Measurements from ENCODE around the gene KIF4A.
"Not testable (repeated sequence)": the region's sequence is repeated elsewhere in the genome, so short reads cannot be mapped to it uniquely, and the experiment has no call there.

KIF4A gene

GRCh38 chrX:70260104-70260503 lies 29.8 kb upstream of the KIF4A start, which contains the start of gene P2RY4:
Gene P2RY4 (minus strand): TSS chrX:70260204. CDS start chrX:70259624, 580 bp downstream.
- no peak within 1 kb of the TSS for H3K4me2 ChIP-seq
- no peak for TF ChIP-seq CTCF (conservative IDR thresholded peaks at IDR 0.05; ENCODE audit: low read depth, low read length)
- no peak within 1 kb of the TSS for H3K27ac ChIP-seq
- no peaks in the 10 kb centered on the region for H3K36me3 ChIP-seq (ENCODE audit: insufficient read depth)
- H4K20me1 ChIP-seq (ENCODE audit: insufficient read depth): no peaks in the 10 kb centered on the region
- no peak within 1 kb of the TSS for H3K9ac ChIP-seq
- no peaks in the 10 kb centered on the region for H3K27me3 ChIP-seq (ENCODE audit: insufficient read depth, low read depth)
- no peaks in the 10 kb centered on the region for H3K79me2 ChIP-seq (ENCODE audit: insufficient read depth, low read depth)
- H3K4me3 ChIP-seq (IDR thresholded peaks at IDR 0.05; ENCODE audit: insufficient read depth, low read depth, low read length): no peak within 1 kb of the TSS
- no peak within 1 kb of the TSS for H2AFZ ChIP-seq (ENCODE audit: low read depth)
- H3K4me1 ChIP-seq (ENCODE audit: low read depth, poor library complexity, severe bottlenecking): no peaks in the 10 kb centered on the region

- Histone ChIP-seq H3K27ac (no peak overlapping the region), H3K36me3 (ENCODE audit: insufficient read depth) (no peaks in the 10 kb centered on the region), H2AFZ (ENCODE audit: low read depth) (no peak overlapping the region), H3K9ac (no peak overlapping the region), H3K4me1 (ENCODE audit: low read depth, poor library complexity, severe bottlenecking) (no peaks in the 10 kb centered on the region), H4K20me1 (ENCODE audit: insufficient read depth) (no peaks in the 10 kb centered on the region), H3K4me3 (IDR thresholded peaks at IDR 0.05; ENCODE audit: insufficient read depth, low read depth, low read length) (no peak overlapping the region), H3K4me2 (no peak overlapping the region), H3K27me3 (ENCODE audit: insufficient read depth, low read depth) (no peaks in the 10 kb centered on the region), H3K79me2 (ENCODE audit: insufficient read depth, low read depth) (no peaks in the 10 kb centered on the region)
- TF ChIP-seq CTCF (conservative IDR thresholded peaks at IDR 0.05; ENCODE audit: low read depth, low read length): 0 out of 2 replicates have a peak, but pooled peaks have one; percentile 34
Measured at GRCh38 chrX:70262952-70263567, 26.8 kb upstream of the KIF4A start.

- H2AFZ ChIP-seq (ENCODE audit: low read depth): no peak overlapping the region
- no peak overlapping the region for H3K4me2 ChIP-seq
- no peak overlapping the region for H3K4me3 ChIP-seq (IDR thresholded peaks at IDR 0.05; ENCODE audit: insufficient read depth, low read depth, low read length)
- H3K4me1 ChIP-seq (ENCODE audit: low read depth, poor library complexity, severe bottlenecking): no peaks in the 10 kb centered on the region
- TF ChIP-seq CTCF (conservative IDR thresholded peaks at IDR 0.05; ENCODE audit: low read depth, low read length): no peak
- H3K79me2 ChIP-seq (ENCODE audit: insufficient read depth, low read depth): no peaks in the 10 kb centered on the region
- H3K27me3 ChIP-seq (ENCODE audit: insufficient read depth, low read depth): no peaks in the 10 kb centered on the region
- H3K36me3 ChIP-seq (ENCODE audit: insufficient read depth): no peaks in the 10 kb centered on the region
- H4K20me1 ChIP-seq (ENCODE audit: insufficient read depth): no peaks in the 10 kb centered on the region
- H3K9ac ChIP-seq: no peak overlapping the region
- no peak overlapping the region for H3K27ac ChIP-seq
Measured at GRCh38 chrX:70264784-70265183, 25.1 kb upstream of the KIF4A start.

- no peaks in the 10 kb centered on the region for H4K20me1 ChIP-seq (ENCODE audit: insufficient read depth)
- no peak within 1 kb of the TSS for H3K9ac ChIP-seq
- no peaks in the 10 kb centered on the region for H3K27me3 ChIP-seq (ENCODE audit: insufficient read depth, low read depth)
- no peak within 1 kb of the TSS for H3K4me2 ChIP-seq
- H3K36me3 ChIP-seq (ENCODE audit: insufficient read depth): no peaks in the 10 kb centered on the region
- no peak within 1 kb of the TSS for H3K27ac ChIP-seq
- no peaks in the 10 kb centered on the region for H3K79me2 ChIP-seq (ENCODE audit: insufficient read depth, low read depth)
- no peak within 1 kb of the TSS for H2AFZ ChIP-seq (ENCODE audit: low read depth)
- H3K4me3 ChIP-seq (IDR thresholded peaks at IDR 0.05; ENCODE audit: insufficient read depth, low read depth, low read length): no peak within 1 kb of the TSS
- no peak for TF ChIP-seq CTCF (conservative IDR thresholded peaks at IDR 0.05; ENCODE audit: low read depth, low read length)
- no peaks in the 10 kb centered on the region for H3K4me1 ChIP-seq (ENCODE audit: low read depth, poor library complexity, severe bottlenecking)
Measured at GRCh38 chrX:70268034-70268433, 21.9 kb upstream of the KIF4A start, which contains the start of gene ARR3. Gene ARR3 (plus strand): TSS chrX:70268334. CDS start chrX:70269386, 1,052 bp downstream.

GRCh38 chrX:70274029-70274428 lies 15.9 kb upstream of the KIF4A start:
- H4K20me1 ChIP-seq (ENCODE audit: insufficient read depth); H3K4me1 ChIP-seq (ENCODE audit: low read depth, poor library complexity, severe bottlenecking); H3K4me2 ChIP-seq; H3K36me3 ChIP-seq (ENCODE audit: insufficient read depth); H3K27ac ChIP-seq; H3K9ac ChIP-seq; H3K4me3 ChIP-seq (IDR thresholded peaks at IDR 0.05; ENCODE audit: insufficient read depth, low read depth, low read length); H3K79me2 ChIP-seq (ENCODE audit: insufficient read depth, low read depth); H3K27me3 ChIP-seq (ENCODE audit: insufficient read depth, low read depth); H2AFZ ChIP-seq (ENCODE audit: low read depth): not testable (repeated sequence)

Measured in KMS-11 (cell line).